Natural killer cell (primary cell): Measurements from ENCODE around the gene C5orf22. TPM values are rescaled to one million over a fixed set of nuclear protein-coding genes. Genes with fewer than 3 reads are reported as not detected.
"Not testable (repeated sequence)": the region's sequence is repeated elsewhere in the genome, so short reads cannot be mapped to it uniquely, and the experiment has no call there.

ENCODE experiments used
- ATAC-seq, 3 donors: fragments of 150-1000 bp in 2 of 3; fragments of 200-7000 bp in 1 of 3; cut with Tn5 transposase; 1 replicate in 1 of 3; 2 replicates in 2 of 3; pipeline ENCODE4 v1.10.0; 2021; ENCODE audit warnings: mild to moderate bottlenecking in 2 of 3, moderate library complexity in 2 of 3
- DNase-seq, 2 donors: peaks; one replicate each; pipeline versions ENCODE4 v3.0.0 to v3.0.0-alpha.2; 2013 to 2021; ENCODE audit warnings: mixed read lengths in 1 of 2
- H3K27ac ChIP-seq: one replicate; pipeline ENCODE4 v1.5.1; 2013; ENCODE audit warnings: mild to moderate bottlenecking, low read length
- H3K27me3 ChIP-seq: one replicate; pipeline ENCODE4 v1.6.1; 2013; ENCODE audit warnings: low read length; ENCODE audit not compliant: control insufficient read depth, insufficient read depth
- H3K36me3 ChIP-seq: one replicate; pipeline ENCODE4 v1.6.1; 2013; ENCODE audit warnings: low read length; ENCODE audit not compliant: control insufficient read depth, insufficient read depth
- H3K4me1 ChIP-seq: one replicate; pipeline ENCODE4 v1.6.1; 2013; ENCODE audit warnings: low read length; ENCODE audit not compliant: control insufficient read depth, insufficient read depth
- H3K4me3 ChIP-seq: one replicate; pipeline ENCODE4 v1.5.1; 2013; ENCODE audit warnings: low read length
- H3K9me3 ChIP-seq: one replicate; pipeline ENCODE4 v1.6.1; 2013; ENCODE audit warnings: low read length; ENCODE audit not compliant: control insufficient read depth, insufficient read depth
- H3K27ac Mint-ChIP-seq, 2 donors: one replicate each; pipeline ENCODE4 v1.8.0; 2022; ENCODE audit warnings: mild to moderate bottlenecking in 2 of 2, mixed read lengths in 2 of 2, moderate library complexity in 1 of 2
- H3K27me3 Mint-ChIP-seq, 2 donors: one replicate each; pipeline ENCODE4 v1.8.0; 2022; ENCODE audit warnings: low read depth in 2 of 2, mixed read lengths in 2 of 2
- H3K36me3 Mint-ChIP-seq: one replicate; pipeline ENCODE4 v1.8.0; 2022; ENCODE audit warnings: mixed read lengths
- H3K4me1 Mint-ChIP-seq, 2 donors: one replicate each; pipeline ENCODE4 v1.8.0; 2022; ENCODE audit warnings: mixed read lengths in 2 of 2
- H3K4me3 Mint-ChIP-seq: one replicate; pipeline ENCODE4 v1.8.0; 2022; ENCODE audit warnings: mild to moderate bottlenecking, moderate library complexity, mixed read lengths
- H3K9me3 Mint-ChIP-seq, 2 donors: one replicate each; pipeline ENCODE4 v1.8.0; 2022; ENCODE audit warnings: mixed read lengths in 2 of 2
- CTCF ChIP-seq: fragments of 200-600 bp; IDR thresholded peaks from one replicate; pipeline ENCODE4 v1.8.0; 2022; ENCODE audit warnings: antibody characterized with exemption
- WGBS: methylation state at CpG from one replicate; pipeline ENCODE4 v1.1.7; 2013; ENCODE audit warnings: missing lambda C conversion rate; ENCODE audit not compliant: insufficient coverage; 5-methylcytosine and 5-hydroxymethylcytosine counted together
- intact Hi-C: fragments of 100-400 bp; cut with micrococcal nuclease; formaldehyde crosslinking; loops from one replicate; pipeline ENCODE4 v1.14.2; 2022
- total RNA-seq, 4 donors: library from RNA; stranded (reverse); fragments of 120-200 nt in 1 of 4; gene quantifications; one replicate each; pipeline versions ENCODE4 v1.2.3 to v1.2.4, GENCODE V29; 2013 to 2022

C5orf22 gene
- total RNA-seq, 3 donors from 2014 or later (not counting 1 experiment from before 2014, with no cell fraction given) = 20.0 to 27.9 (median 21.4) TPM

GRCh38 chr5:31559942-31560341 is 27.8 kb downstream of the C5orf22 start:
- WGBS = 96% methylated on average over 3 of the region's 3 CpGs
- no peaks in the 10 kb centered on the region for H3K9me3 Mint-ChIP-seq
- no peak for TF ChIP-seq CTCF
- intact Hi-C loops = no loop called here
- H3K27me3 ChIP-seq = no peaks in the 10 kb centered on the region
- no peak overlapping the region for H3K27ac ChIP-seq
- no peaks in the 10 kb centered on the region for H3K27me3 Mint-ChIP-seq
- H3K36me3 ChIP-seq = peaks cover 5% of the 10 kb centered on the region
- no peaks in the 10 kb centered on the region for H3K36me3 Mint-ChIP-seq
- no peak overlapping the region for H3K4me3 Mint-ChIP-seq
- no peak overlapping the region for H3K4me3 ChIP-seq
- H3K27ac Mint-ChIP-seq = no peak overlapping the region
- no peaks in the 10 kb centered on the region for H3K9me3 ChIP-seq
- ATAC-seq = no peak
- DNase-seq = no peak
- no peaks in the 10 kb centered on the region for H3K4me1 Mint-ChIP-seq
- no peaks in the 10 kb centered on the region for H3K4me1 ChIP-seq

- Mint-ChIP-seq H3K36me3 (no peaks in the 10 kb centered on the region), H3K9me3 (no peaks in the 10 kb centered on the region), H3K4me1 (no peaks in the 10 kb centered on the region), H3K27ac (no peak overlapping the region), H3K4me3 (no peak overlapping the region), H3K27me3 (no peaks in the 10 kb centered on the region)
- Histone ChIP-seq H3K36me3 (no peaks in the 10 kb centered on the region), H3K9me3 (no peaks in the 10 kb centered on the region), H3K4me3 (no peak overlapping the region), H3K27me3 (no peaks in the 10 kb centered on the region), H3K27ac (no peak overlapping the region), H3K4me1 (no peaks in the 10 kb centered on the region)
- WGBS = 100% methylated on average over 1 of the region's 1 CpG
- intact Hi-C loops = no loop called here
- no peak for ATAC-seq
- TF ChIP-seq CTCF = no peak
- DNase-seq = no peak
Measured at GRCh38 chr5:31561946-31562345, 29.8 kb downstream of the C5orf22 start.

GRCh38 chr5:31563216-31563615 is 31.1 kb downstream of the C5orf22 start:
- TF ChIP-seq CTCF = no peak
- Mint-ChIP-seq H3K27ac (no peak overlapping the region), H3K27me3 (no peaks in the 10 kb centered on the region), H3K9me3 (no peaks in the 10 kb centered on the region), H3K4me1 (no peaks in the 10 kb centered on the region), H3K36me3 (no peaks in the 10 kb centered on the region), H3K4me3 (no peak overlapping the region)
- Histone ChIP-seq H3K36me3 (no peaks in the 10 kb centered on the region), H3K9me3 (no peaks in the 10 kb centered on the region), H3K27ac (no peak overlapping the region), H3K27me3 (no peaks in the 10 kb centered on the region), H3K4me1 (no peaks in the 10 kb centered on the region), H3K4me3 (no peak overlapping the region)
- DNase-seq (no peak), ATAC-seq (no peak)
- 39% methylated on average over 4 of the region's 4 CpGs for WGBS
- intact Hi-C loops = no loop called here

DNA sequence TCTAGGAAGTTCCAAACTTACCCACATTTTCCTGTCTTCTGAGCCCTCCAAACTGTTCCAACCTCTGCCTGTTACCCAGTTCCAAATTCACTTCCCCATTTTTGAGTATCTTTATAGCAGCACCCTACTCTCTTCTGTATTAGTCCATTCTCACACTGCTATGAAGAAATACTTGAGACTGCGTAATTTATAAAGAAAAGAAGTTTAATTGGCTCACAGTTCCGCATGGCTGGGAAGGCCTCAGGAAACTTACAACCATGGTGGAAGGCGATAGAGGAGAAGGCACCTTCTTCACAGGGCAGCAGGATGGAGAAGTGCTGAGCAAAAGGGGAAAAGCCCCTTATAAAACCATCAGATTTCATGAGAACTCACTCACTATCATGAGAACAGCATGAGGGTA is 34.3 kb downstream of the C5orf22 start:
- H3K4me1 Mint-ChIP-seq, intact Hi-C loops, H3K27me3 ChIP-seq, H3K4me3 ChIP-seq, ATAC-seq, H3K27me3 Mint-ChIP-seq, H3K27ac ChIP-seq, H3K4me3 Mint-ChIP-seq, DNase-seq, H3K4me1 ChIP-seq, H3K9me3 Mint-ChIP-seq, H3K27ac Mint-ChIP-seq, H3K36me3 Mint-ChIP-seq, H3K9me3 ChIP-seq, H3K36me3 ChIP-seq: not testable (repeated sequence)
- 86% methylated on average over 2 of the region's 3 CpGs for WGBS
